ENCODE measurements around the gene ABRACL.
"Not testable (repeated sequence)": the region's sequence is repeated elsewhere in the genome, so short reads cannot be mapped to it uniquely, and the experiment has no call there.

The ABRACL gene, protein sequence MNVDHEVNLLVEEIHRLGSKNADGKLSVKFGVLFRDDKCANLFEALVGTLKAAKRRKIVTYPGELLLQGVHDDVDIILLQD

DNA sequence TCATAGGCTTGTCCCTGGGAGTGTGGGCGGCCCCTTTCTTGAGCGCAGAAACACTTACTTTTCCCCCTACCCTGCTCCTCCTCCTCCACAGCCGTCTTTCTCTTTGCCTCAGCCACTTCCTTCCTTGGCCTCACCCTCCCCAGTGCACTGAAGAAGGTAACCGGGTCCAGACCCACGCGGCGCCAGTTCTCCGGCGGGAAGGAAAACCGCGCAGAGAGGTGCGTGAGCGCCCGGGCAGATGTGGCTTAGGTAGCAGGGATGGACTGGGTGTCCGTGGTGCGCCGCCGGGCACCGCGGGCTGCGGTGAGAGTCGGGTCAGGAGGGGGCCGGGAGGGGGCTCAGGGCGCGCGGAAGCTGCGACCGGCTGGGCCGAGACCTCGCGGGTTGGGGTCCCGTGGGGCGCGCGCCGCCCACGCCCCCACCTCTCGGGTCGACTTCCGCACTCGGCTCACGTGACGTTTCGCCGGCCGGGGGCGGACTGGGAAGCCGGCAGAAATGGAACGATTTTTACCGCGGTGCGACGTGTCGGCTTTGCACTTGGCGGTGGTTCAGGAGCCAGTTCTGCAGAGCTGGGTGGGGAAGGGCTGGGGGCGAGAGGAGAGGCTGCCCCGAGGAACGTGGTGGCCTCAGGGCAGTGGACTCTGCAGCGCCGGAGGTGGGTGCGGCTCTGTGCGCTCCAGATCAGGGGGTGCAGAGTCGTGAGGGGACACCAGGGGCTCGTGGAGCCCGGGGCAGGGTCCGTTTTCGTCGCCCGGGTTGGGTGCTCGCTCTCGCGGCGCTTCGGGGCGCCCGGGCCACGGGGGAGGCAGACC is at the start of gene ABRACL:
Gene ABRACL (plus strand): TSS at position 88 of the 812 bp plus-strand sequence. CDS start 5,416 bp downstream, outside the sequence.
- peak; percentile 70 for DNase-seq

DNA sequence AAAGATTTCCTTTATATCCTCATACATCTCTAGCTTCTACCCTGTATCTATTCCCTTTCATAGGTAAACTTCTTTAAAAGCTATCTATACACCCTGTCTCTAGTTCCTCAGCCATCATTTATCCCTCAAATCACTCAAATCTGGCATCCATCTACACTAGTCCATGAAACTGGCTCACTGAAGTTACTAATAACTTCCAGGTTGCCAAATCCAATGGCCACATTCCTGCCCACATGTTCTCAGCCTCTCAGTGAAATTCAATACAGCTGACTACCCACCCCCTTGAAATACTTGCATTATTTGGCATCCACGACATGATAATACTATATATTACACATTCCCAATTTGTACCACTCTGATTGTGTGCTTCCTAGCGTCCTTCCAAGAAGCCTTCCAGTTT is 49.2 kb upstream of the ABRACL start:
- DNase-seq, result peak; percentile 59

DNA sequence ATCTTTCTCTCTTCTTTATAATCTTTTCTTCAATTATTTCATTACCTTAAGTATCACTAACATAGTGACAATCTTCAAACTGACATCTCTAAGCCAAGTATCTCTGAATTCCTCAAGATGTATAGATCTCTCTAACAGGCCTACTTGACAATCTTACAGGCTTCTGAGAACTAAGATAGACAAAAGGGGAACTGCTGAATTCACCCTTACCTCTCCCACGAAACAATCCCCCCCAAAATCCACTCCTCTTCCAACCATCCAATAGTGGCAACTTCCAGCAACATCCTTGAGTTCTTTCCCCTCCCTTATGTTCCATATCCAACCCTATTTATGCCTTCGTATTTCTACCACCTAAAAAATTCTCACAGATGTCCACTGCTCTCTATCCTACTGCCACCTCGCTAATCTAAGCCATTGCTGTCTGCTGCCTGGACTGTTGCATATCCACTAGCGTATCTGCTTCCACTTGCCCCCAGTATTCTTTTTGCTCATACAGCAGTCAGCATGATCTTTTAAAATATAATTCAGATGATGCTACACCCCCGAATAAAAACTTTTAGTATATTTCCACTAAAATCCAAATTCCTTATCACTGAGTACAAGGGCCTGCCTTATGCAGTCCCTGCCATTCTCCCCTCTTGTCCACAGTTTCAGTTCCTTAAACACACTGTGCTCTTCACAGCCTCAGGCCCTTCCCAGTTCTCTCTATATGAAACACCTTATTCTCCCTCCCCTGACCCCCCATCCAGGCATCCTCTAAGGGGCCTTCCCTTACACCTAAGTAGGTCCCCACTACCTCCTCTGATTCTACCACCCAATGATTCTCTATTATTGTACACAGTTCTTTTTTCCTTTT is 48.5 kb upstream of the ABRACL start:
- DNase-seq, result no peak

DNA sequence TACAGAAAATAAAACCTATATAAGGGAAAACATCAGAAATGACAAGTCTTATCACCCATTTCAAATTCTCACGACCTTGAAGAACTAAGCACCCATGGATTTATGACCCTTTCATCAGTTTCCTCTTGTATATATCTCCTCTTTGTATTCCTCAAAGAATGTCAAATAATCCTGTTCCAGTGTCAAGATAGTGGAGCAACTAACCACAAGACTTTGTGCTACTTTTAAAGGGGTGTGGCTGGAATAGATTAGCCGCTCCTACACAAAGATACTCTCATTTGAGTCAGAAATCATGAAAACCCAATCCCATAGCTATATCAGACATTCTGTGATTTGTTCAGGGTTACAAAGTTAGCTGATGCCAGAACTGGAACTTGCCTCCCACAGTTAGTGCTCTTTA is 47.1 kb upstream of the ABRACL start:
- DNase-seq, result no peak

DNA sequence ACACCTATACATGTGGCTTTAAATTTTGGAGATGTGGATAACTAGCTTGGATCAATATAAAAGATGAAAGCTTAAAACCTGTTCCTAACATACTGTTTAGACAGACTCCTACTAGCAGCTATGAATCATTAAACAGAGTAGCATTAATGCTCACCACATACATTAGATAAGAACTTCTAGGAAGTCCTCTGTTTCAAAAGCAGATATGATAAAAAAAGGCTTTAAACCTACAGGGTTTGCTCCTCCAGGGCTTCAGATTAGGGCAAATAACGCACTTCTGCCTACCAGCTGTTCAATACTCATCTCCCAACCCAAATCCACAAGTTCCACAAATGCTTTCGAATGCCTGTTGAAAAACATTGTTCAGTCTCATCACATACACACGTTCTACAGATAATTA is 42.0 kb upstream of the ABRACL start:
- DNase-seq, result no peak

DNA sequence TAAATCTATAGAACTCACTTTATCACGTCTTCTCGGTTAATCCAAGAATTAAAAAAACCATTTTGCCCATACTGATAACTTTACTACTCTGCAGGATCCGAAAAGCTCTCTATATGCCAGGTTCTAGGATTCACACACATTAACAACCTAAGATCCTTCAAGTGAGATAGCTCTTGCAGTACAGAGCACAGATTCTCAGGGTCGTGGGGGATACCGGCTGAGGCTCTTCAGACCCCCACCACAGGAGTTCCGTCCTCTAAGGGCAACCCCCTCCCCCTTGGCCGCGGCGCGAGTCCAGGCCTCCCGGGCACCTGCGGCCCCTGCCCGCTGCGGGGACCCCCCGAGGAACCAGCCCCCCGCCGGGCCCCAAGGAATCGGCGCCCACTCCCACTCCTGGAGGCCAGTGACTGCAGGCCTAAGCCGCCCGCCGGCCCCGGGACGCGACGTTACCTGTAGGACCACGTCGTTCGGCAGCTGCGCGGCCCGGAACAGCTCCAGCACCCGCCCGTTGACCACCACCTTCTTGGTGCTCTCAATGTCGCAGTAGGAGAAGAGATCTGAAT is 41.4 kb upstream of the ABRACL start:
- no peak for DNase-seq

DNA sequence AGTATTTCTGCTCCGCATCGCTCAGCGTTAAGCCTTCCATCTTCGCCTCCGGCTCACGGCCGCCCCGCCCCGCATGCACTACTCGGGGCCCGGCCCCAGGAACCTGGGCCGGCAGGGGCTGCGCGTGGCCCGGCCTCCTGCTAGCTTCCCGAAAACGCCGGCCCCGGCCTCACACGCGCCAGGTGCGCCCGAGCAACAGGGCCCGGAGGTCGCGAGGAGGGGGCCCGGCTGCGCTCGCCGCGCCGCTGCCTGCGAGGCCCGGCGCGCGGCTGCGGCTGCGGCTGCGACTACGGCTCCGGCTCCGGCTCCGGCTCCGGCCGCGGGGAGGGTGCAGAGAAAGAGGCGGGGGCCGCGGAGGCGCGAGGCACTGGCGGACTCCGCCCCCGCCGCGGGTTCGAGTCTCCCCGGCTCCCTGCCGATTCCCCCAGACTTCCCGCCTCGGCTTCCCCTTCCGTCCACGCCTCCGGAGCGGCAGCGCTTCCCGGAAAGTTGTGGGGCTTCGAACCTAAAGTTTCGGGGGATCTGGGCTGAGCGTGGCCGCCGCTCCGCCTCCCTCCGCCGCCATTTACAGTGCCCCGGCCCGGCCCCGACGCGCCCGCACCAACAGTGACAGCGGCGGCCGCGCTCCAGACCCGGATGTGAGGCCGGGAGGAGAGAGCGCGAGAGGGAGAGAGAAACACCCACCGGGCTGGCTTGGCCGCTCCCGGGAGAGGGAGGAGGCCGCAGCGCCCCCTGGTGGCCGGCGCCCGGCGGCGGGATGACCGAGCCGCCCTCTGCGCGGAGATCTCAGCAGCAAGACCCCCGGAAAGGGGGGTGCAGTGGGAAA is 40.7 kb upstream of the ABRACL start, which contains the start of gene REPS1:
Gene REPS1 (minus strand): TSS at position 611 of the 826 bp plus-strand sequence. CDS start 571 bp downstream, at position 40.
- DNase-seq, result peak; percentile 90

DNA sequence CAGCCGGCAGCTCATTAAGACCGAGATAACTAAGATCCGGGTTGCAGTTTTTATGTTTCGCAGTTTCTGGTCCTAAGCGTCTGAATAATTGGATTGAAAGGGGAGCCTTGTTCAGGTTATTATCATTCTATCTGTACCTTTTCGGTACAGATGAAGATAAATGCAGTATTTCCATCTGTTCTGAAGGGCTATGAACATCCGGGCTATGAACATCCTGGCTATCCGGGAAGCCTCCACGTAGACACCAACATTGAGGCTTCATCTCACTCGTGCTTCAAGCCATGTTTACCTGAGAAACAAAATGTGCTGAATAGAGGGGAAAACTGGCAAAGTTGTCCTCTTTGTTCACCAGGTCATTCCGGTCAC is 40.1 kb upstream of the ABRACL start:
- no peak for DNase-seq

DNA sequence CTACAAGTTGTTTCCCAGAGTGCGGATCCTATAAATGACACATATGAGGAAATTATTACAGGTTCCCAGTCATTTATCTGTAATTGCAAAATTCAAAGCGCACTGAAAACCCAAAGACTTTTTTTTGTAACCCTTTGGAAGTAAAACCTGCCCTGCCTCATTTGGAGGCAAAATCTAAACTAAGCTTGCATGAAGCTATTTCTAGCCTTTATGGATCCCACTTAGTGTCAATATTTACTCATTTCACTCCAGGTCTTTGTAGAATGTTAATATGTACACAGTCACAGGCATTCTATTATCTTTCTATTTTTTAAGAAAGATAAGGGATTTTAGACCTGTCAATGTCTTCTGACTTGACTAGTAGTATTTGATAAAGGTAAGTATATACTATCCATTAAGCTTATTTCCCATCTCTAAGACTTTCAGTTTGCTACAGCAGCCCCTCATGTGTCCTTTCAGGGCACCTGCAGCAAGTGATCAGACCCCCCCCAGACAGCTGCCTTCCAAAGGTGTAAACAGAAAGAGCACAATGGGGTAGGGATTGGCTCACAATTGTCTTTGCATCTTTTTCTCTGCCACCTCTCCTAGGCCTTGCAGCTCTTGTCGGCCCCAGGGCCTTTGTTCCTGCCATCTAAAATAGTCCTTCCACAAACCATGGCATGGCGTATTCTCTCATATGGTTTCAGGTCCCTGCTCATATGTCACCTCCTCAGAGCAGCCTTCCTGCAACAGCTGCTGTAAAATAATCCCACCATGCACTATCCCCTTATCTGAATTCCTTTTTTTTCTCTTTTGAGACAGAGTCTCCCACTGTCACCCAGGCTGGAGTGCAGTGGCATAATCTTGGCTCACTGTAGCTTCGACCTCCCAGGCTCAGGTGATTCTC is 39.2 kb upstream of the ABRACL start:
- DNase-seq, result no peak

DNA sequence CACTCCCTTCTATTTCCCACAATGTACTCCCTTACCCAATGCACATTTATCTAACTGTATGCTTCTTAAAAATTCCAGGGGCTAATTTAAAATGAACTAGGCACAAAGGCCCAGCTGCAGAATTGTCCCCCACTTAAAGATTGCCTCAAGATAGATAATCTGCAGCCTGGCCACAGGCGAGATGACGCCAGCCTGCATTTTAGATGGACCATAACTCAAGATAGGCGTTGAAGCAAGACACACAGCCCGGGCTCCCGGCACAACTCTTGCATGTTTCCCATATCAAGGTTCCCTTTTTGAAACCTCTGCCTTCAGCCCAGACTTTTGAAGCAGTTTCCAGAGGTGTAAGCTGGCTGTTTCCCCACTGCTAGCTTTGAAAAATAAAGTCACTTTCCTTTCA is 37.3 kb upstream of the ABRACL start:
- no peak for DNase-seq

DNA sequence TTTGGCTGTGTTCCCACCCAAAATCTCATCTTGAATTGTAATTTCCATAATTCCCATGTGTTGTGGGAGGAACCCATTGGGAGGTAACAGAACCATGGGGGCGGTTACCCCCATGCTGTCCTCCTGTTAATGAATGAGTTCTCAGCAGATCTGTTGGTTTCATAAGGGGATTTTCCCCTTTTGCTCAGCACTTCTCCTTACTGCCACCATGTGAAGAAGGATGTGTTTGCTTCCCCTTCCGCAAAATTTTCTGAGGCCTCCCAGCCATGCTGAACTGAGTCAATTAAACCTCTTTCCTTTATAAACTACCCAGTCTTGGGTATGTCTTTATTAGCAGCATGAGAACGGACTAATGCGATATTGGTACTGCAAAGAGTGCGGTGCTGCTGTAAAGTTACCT is 35.6 kb upstream of the ABRACL start:
- not testable (repeated sequence) for DNase-seq

DNA sequence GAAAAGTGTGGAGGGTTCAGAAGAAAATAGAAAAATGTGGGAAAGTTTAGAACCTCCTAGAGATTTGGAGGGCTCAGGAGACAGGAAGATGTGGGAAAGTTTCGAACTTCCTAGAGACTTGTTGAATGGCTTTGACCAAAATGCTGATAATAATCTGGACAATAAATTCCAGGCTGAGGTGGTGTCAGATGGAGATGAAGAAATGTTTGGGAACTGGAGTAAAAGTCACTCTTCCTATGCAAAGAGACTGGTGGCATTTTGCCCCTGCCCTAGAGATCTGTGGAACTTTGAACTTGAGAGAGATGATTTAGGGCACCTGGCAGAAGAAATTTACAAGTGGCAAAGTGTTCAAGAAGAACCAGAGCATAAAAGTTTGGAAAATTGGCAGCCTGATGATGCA is 35.1 kb upstream of the ABRACL start:
- DNase-seq, result not testable (repeated sequence)

DNA sequence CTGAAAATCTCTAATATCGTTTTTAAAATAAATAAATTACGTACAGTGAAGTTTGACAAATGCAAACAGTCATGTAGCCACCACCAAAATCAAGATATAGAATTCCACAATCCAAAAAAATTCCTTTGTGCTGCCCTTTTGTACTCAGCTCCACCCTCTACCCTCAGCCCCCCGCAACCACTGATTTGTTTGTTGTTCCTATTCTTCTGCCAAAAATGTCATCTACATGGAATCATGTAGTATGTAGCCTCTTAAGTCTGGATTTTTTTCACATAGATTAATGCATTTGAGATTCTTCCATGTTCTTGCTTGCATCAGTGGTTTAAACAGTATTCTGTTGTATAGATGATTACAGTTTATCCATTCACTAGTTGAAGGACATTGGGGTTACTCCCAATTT is 32.0 kb upstream of the ABRACL start:
- DNase-seq, result no peak

DNA sequence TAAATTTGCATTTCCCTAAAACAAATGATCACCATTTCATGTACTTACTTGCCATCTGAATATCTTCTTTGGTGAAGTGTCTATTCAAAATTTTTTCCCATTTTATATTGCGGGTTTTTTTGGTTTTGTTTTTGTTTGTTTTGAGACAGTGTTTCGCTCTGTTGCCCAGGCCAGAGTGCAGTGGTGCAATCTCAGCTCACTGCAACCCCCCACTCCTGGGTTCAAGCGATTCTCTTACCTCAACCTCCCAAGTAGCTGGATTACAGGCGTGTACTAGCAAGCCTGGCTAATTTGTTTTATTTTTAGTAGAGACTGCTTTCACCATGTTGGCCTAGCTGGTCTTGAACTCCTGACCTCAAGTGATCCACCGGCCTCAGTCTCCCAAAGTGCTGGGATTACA is 31.4 kb upstream of the ABRACL start:
- DNase-seq, result no peak

DNA sequence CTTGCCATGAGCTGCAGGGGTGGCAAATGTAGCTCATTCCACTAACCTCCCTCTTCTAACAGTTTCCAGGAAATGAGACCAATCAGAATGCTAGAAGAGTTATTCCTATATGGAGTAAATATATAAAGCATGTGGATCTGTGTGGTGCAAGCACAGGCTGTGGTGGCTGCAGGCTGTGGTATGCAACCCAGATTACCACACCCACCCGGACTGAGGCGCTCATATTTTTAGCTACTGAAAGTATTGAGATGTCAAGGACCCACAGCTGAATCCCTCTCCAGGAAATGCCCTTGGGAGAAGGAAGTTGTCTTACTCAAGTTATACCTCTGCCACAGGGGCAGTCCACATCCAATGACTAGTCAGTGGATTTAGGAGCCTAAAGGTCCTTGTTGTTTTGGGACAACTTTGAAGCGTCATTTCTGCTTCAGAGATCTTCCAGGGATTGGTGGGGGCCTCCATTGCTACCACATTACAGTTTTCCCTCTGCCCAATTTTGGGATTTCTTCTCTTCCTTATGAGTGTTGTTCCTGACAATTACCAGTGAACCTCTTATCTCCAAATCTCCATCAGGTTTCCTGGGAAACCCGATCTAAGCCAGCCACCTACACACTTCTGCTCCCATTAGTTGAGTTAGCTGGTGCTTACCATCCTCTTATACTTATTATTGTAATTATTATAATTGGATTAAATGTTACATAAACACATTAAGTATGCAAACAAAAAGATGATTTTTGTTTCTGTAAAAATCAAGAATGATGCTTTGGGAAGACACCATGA is 28.4 kb upstream of the ABRACL start:
- DNase-seq, result peak; percentile 60

DNA sequence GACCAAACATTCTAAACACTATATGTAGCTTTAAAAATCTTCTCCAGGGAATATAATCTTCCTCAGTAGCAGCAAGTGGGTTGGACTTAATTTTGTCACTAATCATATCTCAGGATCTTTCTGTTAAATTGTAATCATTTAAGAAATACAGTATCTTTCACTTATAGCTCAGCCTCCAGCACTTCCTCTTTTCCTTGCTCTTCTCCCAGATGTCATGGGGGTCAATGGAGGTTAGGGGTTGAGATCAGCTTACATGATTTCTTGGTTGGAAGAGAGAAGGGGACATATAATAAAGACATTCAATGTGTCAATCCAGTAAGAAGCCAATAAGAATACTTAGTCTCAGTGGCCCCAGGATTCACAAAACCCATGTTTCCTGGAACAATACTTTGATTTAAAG is 24.8 kb upstream of the ABRACL start:
- no peak for DNase-seq

DNA sequence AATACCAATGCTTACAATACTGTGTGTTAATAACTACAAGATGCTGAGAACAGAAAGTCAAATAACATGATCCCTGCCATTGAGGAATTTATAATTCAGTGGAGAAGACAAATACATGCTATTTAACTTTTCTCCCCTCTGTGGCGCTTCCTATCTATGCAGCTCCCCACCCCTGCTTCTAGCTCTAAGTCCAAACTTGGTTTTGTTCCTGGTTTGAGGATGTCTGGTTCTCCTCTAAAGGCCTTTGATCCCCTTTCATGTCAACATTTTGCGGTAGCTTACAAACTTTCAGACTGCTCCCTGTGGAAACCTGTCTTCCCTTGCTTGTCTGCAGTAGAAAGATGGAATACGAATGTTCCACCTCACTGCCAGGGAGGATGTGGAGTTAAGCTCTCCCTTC is 22.1 kb upstream of the ABRACL start:
- DNase-seq, result no peak

DNA sequence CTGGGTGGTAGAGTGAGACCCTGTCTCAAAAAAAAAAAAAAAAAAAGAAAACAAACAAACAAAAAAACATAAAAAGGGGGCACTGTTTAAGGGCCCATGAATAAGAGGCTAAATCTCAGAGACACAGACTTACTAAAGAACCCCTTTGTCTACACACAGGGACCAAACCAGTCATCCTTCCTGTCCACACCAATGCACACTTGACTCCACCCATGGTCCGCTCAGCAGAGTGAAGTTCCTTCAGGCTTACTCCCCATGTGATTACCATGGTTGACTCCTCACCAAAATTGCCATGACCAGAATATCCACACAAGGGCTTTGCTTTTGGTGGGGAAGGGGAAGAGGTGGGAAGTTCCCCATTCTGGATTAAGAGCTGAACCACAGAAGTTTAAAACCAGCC is 21.1 kb upstream of the ABRACL start:
- DNase-seq, result no peak

DNA sequence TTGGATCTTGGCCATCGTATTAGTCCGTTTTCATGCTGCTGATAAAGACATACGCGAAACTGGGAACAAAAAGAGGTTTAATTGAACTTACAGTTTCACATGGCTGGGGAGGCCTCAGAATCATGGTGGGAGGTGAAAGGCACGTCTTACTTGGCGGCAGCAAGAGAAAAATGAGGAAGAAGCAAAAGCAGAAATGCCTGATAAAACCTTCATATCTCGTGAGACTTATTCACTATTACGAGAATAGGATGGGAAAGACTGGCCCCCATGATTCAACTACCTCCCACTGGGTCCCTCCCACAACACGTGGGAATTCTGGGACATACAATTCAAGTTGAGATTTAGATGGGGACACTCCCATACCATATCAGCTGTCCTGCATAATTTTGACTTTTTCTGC is 20.4 kb upstream of the ABRACL start:
- no peak for DNase-seq

DNA sequence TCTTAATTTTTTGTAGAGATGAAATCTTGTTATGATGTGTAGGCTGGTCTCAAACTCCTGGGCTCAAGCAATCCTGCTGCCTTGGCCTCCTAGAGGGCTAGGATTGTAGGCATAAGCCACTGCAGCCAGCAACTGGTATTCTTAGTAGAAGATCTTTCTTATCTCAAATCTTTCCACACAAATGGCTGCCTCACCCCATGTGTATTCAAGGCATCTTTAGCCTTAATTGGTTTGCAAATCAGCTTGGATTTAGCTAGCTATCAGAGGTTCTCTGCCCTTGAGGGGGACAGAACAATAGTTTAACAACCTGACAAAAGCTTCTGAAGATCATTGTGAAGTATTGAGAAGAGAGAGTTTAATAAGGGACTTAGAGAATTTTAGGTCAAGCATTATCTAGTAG is 17.9 kb upstream of the ABRACL start:
- DNase-seq, result no peak

DNA sequence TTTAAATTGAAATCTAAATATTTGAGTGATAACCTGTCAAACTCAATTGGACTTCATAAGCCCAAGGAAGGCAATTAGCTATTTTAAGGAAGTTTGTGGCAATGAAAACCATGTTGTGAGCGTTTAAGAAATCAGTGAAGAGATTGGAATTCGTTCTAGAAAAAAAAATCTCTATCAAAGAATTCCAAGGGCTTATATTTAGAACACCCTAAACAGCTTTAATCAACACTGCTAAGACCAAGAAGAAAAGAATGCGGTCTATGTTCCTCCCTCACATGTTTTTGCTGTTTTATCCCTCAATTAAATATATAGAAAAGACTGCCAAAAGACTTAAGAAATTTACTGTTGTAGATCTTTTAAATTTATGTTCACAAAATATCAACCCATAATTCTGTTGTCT is 16.6 kb upstream of the ABRACL start:
- no peak for DNase-seq
